GM21528 (cell line): Measurements from ENCODE around the gene AHCYL2.
A peak's percentile ranks its signal among the peaks of the same experiment; 100 is the strongest.

ENCODE experiments used
- ATAC-seq: cut with Tn5 transposase; IDR thresholded peaks from one replicate; pipeline ENCODE4 v1.9.1; 2021; ENCODE audit warnings: mild to moderate bottlenecking, moderate library complexity; ENCODE audit not compliant: unreplicated experiment, low FRiP score

AHCYL2 gene

DNA sequence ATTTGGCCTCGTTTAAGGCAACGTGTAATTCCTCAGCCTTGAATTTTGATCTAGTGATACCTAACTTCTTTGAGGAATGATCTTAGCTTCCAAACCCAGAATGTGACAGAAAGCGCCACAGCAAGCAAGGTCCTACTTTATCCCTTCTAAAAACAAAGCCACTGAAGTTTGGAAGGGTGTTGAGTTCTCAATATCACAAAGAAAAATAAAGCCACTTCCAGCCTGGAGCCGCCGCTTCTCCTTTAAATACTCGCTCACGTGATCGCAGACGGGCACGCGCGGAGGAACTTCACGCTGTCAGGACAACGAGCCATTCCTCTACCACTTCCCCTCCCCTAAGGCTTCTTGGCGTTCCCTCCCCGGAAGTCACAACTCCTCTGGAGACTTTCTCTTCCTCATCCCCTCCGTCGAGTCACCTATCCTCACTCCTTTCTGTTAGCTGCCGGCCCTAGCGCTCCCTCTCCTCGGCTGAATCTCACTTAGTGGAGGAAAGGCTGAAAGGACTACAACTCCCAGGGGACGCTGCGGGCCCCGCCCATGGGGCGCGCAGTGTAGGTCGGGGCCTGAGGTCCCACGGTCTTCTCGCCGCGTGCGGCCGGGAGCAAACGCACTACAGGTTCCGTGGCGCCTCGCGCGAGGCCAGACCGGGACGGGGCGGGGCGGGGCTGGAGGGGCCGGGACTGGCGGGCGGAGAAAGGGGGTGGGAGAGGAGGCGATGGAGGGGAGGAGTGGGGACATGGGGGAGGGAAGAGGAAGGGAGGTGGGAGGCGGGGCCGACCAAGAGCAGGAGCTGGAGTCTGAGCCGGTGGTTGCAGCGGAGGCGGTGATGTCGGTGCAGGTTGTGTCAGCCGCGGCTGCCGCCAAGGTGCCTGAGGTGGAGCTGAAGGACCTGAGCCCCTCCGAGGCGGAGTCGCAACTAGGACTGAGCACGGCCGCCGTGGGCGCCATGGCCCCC is at the start of gene AHCYL2:
AHCYL2 (plus strand) TSS at position 780 of the 955 bp plus-strand sequence.
- peak; percentile 91 for ATAC-seq

DNA sequence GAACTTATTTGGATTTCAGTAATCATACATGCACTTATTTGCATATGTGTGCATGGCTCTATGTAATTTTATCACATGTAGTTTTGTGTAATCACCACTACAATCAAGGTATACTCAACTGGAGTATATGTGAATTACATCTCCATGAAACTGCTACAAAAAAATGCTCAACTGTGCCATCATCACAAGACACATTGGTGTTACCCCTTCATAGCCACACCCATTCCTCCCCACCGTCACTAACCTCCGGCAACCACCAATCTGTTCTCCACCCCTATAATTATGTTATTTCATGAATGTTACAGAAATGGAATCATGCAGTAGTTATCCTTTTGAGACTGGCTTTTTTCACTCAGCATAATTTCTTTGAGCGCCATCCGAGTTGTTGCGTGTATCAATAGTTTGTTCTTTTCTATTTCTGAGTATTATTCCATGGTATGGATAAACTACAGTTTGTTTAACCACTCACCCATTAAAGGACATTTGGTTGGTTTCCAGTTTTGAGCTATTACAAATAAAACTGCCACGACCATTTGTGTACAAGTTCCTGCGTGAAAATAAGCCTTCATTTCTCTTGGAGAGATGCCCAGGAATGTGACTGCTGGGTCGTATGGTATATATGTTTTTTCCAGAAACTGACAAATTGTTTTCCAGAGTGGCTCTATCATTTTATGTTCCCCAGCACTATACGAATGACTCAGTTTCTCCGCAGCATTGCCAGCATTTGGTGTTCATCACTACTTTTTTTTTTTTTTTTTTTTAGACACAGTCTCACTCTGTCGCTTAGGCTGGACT is 47.7 kb upstream of the AHCYL2 start:
- ATAC-seq = no peak

DNA sequence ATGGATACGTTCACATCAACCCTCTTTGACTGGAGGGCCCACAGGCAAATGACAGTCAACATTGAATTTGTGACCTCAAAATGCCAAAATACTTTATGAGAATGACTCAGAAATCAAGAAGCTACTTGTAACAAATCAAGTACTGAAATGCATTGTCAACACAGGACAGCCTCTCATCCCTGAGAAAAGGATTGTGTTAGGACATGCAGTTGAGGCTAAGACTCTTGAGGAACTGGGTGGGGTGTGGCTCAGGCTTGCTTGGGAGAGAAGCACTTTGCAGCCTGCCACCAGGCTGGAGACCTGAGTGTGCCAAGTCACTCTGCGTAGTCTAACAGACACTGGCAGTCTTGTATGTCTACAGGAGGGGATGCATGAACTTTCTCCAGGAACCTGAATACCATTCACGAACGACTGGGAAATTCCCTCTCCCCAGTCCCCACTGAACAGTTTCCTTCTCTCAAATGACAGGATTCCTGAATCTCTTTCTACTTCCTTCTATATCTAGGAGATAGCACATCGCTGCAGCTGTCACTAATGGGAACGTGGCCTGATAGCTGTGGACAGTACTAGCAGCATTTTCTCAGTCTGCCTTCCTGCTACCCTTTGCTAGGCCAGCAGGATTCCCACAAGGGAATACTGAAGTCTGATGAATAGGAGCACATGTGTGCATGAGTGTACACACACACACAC is 39.7 kb upstream of the AHCYL2 start:
- no peak for ATAC-seq

GRCh38 chr7:129186749-129187260 is 38.0 kb upstream of the AHCYL2 start:
- no peak for ATAC-seq

DNA sequence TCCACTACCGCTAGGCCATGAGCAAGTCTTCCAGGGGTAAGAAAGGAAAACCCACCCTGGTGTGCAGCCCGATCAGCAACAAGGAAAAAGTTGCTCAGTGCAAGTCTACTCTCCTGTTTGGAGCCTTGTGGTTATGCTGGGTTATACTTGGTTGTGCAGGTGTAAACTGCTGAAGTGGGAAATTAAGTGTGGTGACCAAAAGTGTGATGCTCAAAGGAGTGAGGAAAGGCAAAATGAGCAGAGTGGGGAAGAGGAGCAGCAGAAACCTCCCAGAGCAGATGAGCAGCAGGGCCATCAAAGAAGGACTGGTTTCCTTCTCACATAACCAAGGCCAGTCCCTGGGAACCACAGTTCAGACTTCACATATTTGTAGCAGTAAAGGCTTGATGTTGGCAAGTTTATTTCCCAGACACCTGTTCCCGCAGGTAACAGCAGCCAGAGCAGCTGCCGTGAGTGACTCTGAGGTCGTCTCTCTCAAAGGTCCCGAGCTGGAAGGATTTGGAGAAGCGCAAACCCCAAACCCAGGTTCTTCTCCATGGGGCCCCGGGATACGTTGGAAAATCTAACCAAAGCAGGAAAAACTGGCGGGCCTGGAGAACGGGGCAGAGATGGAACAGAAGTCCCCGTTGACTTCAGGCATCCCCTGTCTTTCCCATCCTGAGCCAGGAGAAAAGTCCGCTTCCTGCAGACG is 37.0 kb upstream of the AHCYL2 start:
- ATAC-seq = no peak

- no peak for ATAC-seq
These were observed 36.4 kb upstream of the AHCYL2 start, which contains the start of gene SMO for GRCh38 chr7:129188372-129188891. TSS of gene SMO (plus strand) at chr7:129188633. CDS start at chr7:129189152, 519 bp downstream.

- ATAC-seq = no peak
These were observed 35.8 kb upstream of the AHCYL2 start for GRCh38 chr7:129188892-129189660.

- ATAC-seq = no peak
These were observed 35.0 kb upstream of the AHCYL2 start for GRCh38 chr7:129189661-129190310.

- ATAC-seq = no peak
These were observed 33.6 kb upstream of the AHCYL2 start for GRCh38 chr7:129191272-129191671.

DNA sequence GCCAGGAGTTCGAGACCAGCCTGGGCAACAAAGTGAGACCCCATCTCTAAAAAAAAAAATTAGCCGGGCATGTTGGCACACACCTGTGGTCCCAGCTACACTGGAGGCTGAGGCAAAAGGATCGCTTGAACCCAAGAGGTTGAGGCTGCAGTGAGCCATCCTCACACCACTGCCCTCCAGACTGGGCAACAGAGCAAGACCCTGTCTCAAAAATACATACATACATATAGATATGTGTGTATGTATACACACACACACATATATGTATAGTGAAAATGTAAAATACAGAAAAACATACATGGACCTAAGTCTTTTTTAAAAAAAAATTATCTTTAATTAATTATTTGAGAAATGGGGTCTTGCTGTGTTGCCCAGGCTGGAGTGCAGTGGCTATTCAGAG is 30.9 kb upstream of the AHCYL2 start:
- no peak for ATAC-seq

GRCh38 chr7:129197771-129198170 is 27.1 kb upstream of the AHCYL2 start:
- ATAC-seq = no peak

DNA sequence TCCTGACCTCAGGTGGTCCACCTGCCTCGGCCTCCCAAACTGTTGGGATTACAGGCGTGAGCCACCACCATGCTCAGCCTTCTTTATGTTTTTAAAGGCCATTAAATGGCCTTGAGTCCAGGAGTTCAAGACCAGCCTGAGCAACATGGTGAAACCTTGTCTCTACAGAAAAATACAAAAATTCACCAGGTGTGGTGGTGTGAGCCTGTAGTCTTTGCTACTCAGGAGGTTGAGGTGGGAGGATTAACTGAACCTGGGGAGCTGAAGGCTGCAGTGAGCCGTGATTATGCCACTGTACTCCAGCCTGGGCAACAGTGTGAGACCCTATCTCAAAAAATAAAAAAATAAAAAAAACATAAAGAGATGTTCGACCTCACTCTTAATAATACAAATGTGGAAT is 25.4 kb upstream of the AHCYL2 start:
- no peak for ATAC-seq

DNA sequence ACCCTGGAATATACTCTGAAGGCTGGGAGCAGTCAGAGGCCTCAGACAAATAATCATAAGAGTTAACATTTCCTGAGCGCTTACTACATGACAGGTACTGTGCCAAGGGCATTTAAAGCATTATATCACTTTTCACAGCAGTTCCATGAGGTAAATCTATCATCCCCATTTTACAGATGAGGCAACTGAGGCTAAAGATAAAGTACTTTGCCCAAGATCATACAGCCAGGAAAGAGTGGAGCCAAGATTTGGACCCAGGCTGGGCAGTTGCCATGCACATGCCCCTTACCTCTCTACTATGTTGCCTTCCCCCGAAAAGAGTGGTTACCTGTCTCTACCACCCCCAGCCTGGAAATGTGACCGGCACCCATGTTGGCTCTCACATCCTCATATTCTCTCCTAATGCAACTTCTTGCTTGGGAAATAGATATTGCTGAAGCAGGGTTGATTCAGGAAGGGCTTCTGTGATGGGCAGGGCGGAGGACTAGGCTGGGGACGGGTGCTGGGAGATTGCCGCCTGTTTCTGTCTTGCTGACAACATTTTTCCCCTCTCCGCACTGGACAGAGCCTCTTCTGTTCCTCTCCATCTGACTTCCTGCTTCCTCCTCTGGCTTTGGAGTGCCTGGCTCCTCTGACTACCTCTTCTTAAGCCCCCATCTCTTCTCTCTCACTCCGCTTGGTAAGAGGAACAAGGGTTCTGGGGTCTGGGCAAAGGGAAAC is 22.6 kb upstream of the AHCYL2 start:
- ATAC-seq = no peak

DNA sequence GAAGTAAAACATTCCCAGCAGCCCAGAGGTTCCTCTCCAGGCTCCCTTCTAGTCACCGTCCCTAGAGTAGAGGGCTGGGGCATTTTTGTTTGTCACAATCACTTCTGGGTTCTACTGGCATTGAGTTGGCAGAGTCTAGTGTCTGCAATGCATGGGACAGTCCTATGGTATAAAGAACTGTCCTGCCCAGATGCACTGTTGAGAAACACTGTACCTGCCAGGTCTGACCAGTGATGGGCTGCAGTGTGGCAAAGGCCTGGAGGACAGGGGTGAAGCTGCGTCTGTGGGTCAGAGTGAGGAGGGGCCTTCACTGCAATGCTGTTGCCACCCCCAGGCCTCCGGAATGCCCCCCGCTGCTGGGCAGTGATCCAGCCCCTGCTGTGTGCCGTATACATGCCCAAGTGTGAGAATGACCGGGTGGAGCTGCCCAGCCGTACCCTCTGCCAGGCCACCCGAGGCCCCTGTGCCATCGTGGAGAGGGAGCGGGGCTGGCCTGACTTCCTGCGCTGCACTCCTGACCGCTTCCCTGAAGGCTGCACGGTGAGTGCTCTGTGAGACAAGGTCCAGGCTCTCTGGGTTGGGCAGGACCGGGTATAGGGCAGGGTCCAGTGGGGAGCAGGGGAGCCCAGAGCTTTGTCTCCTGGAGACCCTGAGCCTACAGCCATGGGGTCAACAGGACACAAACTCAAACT is 21.6 kb upstream of the AHCYL2 start:
- ATAC-seq = no peak

GRCh38 chr7:129205126-129205818 is 19.6 kb upstream of the AHCYL2 start:
- no peak for ATAC-seq

DNA sequence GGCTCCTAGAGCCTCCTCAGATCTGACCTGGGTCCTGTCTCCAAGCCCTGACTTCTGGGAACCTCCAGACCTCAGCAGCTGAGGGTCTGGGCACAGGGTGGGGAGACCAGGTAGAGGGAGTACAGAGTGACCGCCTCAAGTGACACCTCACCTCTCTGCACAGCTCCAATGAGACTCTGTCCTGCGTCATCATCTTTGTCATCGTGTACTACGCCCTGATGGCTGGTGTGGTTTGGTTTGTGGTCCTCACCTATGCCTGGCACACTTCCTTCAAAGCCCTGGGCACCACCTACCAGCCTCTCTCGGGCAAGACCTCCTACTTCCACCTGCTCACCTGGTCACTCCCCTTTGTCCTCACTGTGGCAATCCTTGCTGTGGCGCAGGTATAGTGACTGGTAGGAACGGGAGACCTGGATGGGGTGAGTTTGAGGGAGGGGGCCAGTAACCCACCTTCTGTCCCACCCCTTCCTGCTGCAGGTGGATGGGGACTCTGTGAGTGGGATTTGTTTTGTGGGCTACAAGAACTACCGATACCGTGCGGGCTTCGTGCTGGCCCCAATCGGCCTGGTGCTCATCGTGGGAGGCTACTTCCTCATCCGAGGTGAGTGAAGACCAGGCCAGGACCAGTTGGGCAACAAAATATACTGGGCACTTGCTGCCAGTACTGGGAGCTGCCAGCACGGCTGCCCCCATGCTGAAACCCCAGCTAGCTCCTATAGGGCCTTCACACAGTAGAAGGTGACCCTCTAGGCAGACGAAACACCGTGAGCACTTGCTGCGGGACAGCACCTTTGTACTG is 18.6 kb upstream of the AHCYL2 start:
- ATAC-seq = no peak
